ENCODE results near the gene TUBGCP6.

TUBGCP6 gene

GRCh38 chr22:50262973-50263617 is 18.3 kb upstream of the TUBGCP6 start:
- H3K4me3 ChIP-seq (ENCODE audit: low read depth, low read length): no peak overlapping the region
- DNase-seq (ENCODE audit: low read depth): no peak
- TF ChIP-seq MAX (IDR thresholded peaks at IDR 0.05; ENCODE audit: low read depth, low read length): no peak
- TF ChIP-seq MYC (IDR thresholded peaks at IDR 0.05; ENCODE audit: low read depth, low read length): no peak
- no peak for TF ChIP-seq POLR2A (IDR thresholded peaks at IDR 0.05; ENCODE audit: extremely low read depth, insufficient read length)
- no peak for TF ChIP-seq CTCF (IDR thresholded peaks at IDR 0.05; ENCODE audit: low read depth, low read length)

DNA sequence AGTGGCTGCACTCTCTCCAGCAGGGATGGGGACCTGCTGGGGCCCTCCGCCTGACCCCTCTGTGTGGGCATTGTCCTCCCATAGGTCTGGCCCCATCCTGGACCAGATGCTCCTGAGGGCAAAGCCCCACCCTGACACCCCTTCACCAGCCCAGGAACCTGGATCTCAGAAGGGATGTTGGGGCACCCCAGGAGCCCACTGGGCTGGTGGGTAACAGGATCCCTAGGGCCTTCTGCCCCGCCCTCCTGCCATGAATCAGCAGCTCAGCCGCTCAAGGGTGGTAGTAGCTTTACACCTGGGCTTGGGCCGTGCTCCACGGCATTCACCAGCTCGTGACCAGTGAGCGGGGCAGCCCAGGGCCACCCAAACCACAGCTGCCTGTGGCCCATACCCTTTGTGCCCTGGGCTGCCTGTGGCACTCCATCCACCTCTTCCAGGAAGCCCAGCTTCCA is 17.7 kb upstream of the TUBGCP6 start:
- no peak for TF ChIP-seq MYC (IDR thresholded peaks at IDR 0.05; ENCODE audit: low read depth, low read length)
- no peak for TF ChIP-seq MAX (IDR thresholded peaks at IDR 0.05; ENCODE audit: low read depth, low read length)
- no peak for TF ChIP-seq POLR2A (IDR thresholded peaks at IDR 0.05; ENCODE audit: extremely low read depth, insufficient read length)
- no peak overlapping the region for H3K4me3 ChIP-seq (ENCODE audit: low read depth, low read length)
- peak; percentile 57 for DNase-seq (ENCODE audit: low read depth)

- H3K4me3 ChIP-seq (ENCODE audit: low read depth, low read length): peak within 1 kb of the TSS; percentile 57
- TF ChIP-seq POLR2A (IDR thresholded peaks at IDR 0.05; ENCODE audit: extremely low read depth, insufficient read length): no peak
- DNase-seq (ENCODE audit: low read depth): peak; percentile 79
Observed at GRCh38 chr22:50261615-50262459, 17.0 kb upstream of the TUBGCP6 start, which contains the start of gene MAPK12. MAPK12 (minus strand) TSS chr22:50261683; CDS start chr22:50261509, 174 bp downstream.

DNA sequence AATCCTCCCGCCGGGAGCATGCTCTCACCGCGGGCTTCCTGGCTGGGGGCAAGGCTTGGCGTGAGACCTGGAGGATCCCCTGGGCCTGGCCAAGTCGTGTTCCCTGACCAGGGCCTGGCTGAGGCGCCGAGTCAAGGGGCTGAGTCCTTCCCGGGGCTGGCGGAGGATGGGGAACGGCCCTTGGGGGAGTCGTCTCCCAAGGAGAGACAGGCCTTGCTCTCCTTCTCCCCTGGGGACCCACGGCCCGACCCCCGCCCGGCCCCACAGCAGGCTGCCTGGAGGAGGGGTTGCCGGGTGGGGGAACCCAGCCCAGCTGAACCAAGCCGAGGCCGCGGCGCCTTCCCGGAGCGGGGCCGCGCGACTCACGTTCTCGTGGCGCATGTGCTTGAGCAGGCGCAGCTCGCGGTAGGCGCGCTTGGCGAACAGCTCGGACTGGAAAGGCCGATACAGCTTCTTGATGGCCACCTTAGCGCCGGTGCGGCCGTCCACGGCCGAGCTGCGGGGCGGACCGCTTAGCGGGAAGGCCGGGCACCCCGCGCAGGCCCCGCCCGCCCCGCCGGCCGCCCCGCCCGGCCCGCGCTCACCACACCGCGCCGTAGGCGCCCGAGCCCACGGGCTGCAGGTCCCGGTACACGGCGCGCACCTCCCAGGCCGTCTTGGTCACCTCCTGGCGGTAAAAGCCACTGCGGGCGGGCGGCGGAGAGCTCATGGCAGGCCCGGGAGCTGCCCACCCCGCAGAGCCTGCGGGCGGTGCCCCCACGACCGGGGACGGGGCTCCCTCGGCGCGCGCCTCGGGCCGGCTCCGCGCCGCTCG is 16.2 kb upstream of the TUBGCP6 start:
- DNase-seq (ENCODE audit: low read depth): peak; percentile 76
- TF ChIP-seq CTCF (IDR thresholded peaks at IDR 0.05; ENCODE audit: low read depth, low read length) (no peak), MAX (IDR thresholded peaks at IDR 0.05; ENCODE audit: low read depth, low read length) (peak; percentile 70), MYC (IDR thresholded peaks at IDR 0.05; ENCODE audit: low read depth, low read length) (peak; percentile 64; the same call in 1 of the 2 replicates), POLR2A (IDR thresholded peaks at IDR 0.05; ENCODE audit: extremely low read depth, insufficient read length) (no peak)
- peak overlapping the region; percentile 57 for H3K4me3 ChIP-seq (ENCODE audit: low read depth, low read length)

GRCh38 chr22:50260434-50260800 is 15.6 kb upstream of the TUBGCP6 start:
- peak overlapping the region; percentile 57 for H3K4me3 ChIP-seq (ENCODE audit: low read depth, low read length)
- TF ChIP-seq MAX (IDR thresholded peaks at IDR 0.05; ENCODE audit: low read depth, low read length) (no peak), MYC (IDR thresholded peaks at IDR 0.05; ENCODE audit: low read depth, low read length) (no peak), POLR2A (IDR thresholded peaks at IDR 0.05; ENCODE audit: extremely low read depth, insufficient read length) (no peak), CTCF (IDR thresholded peaks at IDR 0.05; ENCODE audit: low read depth, low read length) (no peak)
- DNase-seq (ENCODE audit: low read depth): peak; percentile 35

- DNase-seq (ENCODE audit: low read depth): no peak
- no peak for TF ChIP-seq MAX (IDR thresholded peaks at IDR 0.05; ENCODE audit: low read depth, low read length)
- TF ChIP-seq MYC (IDR thresholded peaks at IDR 0.05; ENCODE audit: low read depth, low read length): no peak
- no peak for TF ChIP-seq CTCF (IDR thresholded peaks at IDR 0.05; ENCODE audit: low read depth, low read length)
- TF ChIP-seq POLR2A (IDR thresholded peaks at IDR 0.05; ENCODE audit: extremely low read depth, insufficient read length): no peak
- H3K4me3 ChIP-seq (ENCODE audit: low read depth, low read length): no peak overlapping the region
Observed at GRCh38 chr22:50259302-50259701, 14.5 kb upstream of the TUBGCP6 start.
